Caco-2 (cell line): ENCODE data around the gene RNASE12. TPM values are rescaled to one million over a fixed set of nuclear protein-coding genes. Genes with fewer than 3 reads are reported as not detected.

Experiments
- BruUV-seq: library from RNA; stranded (reverse); fragments of 400-500 nt; replicated peaks from 2 replicates; lab custom pipeline; 2021; lab: Mats Ljungman, UMichigan
- CTCF ChIA-PET: fragments of 300-600 bp; sonication (Branson Sonifier 250); formaldehyde crosslinking; loops from one replicate; lab custom pipeline; 2022; ENCODE audit warnings: antibody characterized with exemption; lab: Charles Lee
- POLR2A ChIA-PET: fragments of 300-600 bp; sonication (Branson Sonifier 250); formaldehyde crosslinking; loops from one replicate; lab custom pipeline; 2022; ENCODE audit warnings: antibody characterized with exemption; lab: Charles Lee
- DNase-seq, 2 experiments: peaks; one replicate each; pipeline versions ENCODE4 v3.0.0 to v3.0.0-alpha.2; 2020 to 2022
- H3K27me3 ChIP-seq: replicated peaks from 2 replicates; pipeline ENCODE4 v1.6.0; 2011; ENCODE audit warnings: low read length; ENCODE audit not compliant: control insufficient read depth, insufficient read depth
- H3K36me3 ChIP-seq: 2 replicates; pipeline ENCODE4 v1.5.1; 2011; ENCODE audit warnings: low read length; ENCODE audit not compliant: control insufficient read depth, insufficient read depth
- H3K4me1 ChIP-seq: fragments of 250-450 bp; sonication (Bioruptor Pico); 2 replicates; pipeline ENCODE4 v1.5.1; 2020; ENCODE audit warnings: mild to moderate bottlenecking
- H3K4me3 ChIP-seq: 2 replicates; pipeline ENCODE4 v1.5.1; 2011; ENCODE audit warnings: low read depth, mild to moderate bottlenecking, control low read depth, low read length
- H3K9me3 ChIP-seq: fragments of 250-450 bp; sonication (Bioruptor Pico); 2 replicates; pipeline ENCODE4 v1.5.1; 2020; ENCODE audit warnings: mild to moderate bottlenecking, moderate library complexity
- H3K27ac Mint-ChIP-seq: one replicate; pipeline ENCODE4 v1.8.0; 2022; ENCODE audit warnings: mixed read lengths; ENCODE audit not compliant: unreplicated experiment
- H3K27me3 Mint-ChIP-seq: one replicate; pipeline ENCODE4 v1.8.0; 2022; ENCODE audit warnings: mixed read lengths; ENCODE audit not compliant: insufficient read depth, unreplicated experiment
- H3K36me3 Mint-ChIP-seq: one replicate; pipeline ENCODE4 v1.8.0; 2022; ENCODE audit warnings: mild to moderate bottlenecking, mixed read lengths; ENCODE audit not compliant: insufficient read depth, unreplicated experiment
- H3K4me1 Mint-ChIP-seq: one replicate; pipeline ENCODE4 v1.8.0; 2022; ENCODE audit warnings: low read depth, mixed read lengths; ENCODE audit not compliant: unreplicated experiment
- H3K4me3 Mint-ChIP-seq: one replicate; pipeline ENCODE4 v1.8.0; 2022; ENCODE audit warnings: mild to moderate bottlenecking, moderate library complexity, mixed read lengths; ENCODE audit not compliant: unreplicated experiment
- H3K9me3 Mint-ChIP-seq: one replicate; pipeline ENCODE4 v1.8.0; 2022; ENCODE audit warnings: mixed read lengths; ENCODE audit not compliant: unreplicated experiment
- CTCF ChIP-seq, 2 experiments: fragments of 200-600 bp in 1 of 2; IDR thresholded peaks; 1 replicate in 1 of 2; 2 replicates in 1 of 2; pipeline versions ENCODE4 v1.5.1 to v1.8.0; 2011 to 2022; ENCODE audit warnings: antibody characterized with exemption in 1 of 2, control low read depth in 1 of 2, inconsistent platforms in 1 of 2, low read depth in 1 of 2, low read length in 1 of 2, mild to moderate bottlenecking in 1 of 2, moderate library complexity in 1 of 2; ENCODE audit not compliant: insufficient read depth in 1 of 2, severe bottlenecking in 1 of 2, unreplicated experiment in 1 of 2
- intact Hi-C: fragments of 100-400 bp; cut with micrococcal nuclease; formaldehyde crosslinking; loops from one replicate; pipeline ENCODE4 v1.10.0; 2022; ENCODE audit not compliant: unreplicated experiment
- total RNA-seq: library from RNA; stranded (reverse); gene quantifications from 2 replicates; pipeline ENCODE4 v1.2.3, GENCODE V29; 2022

The RNASE12 gene
- total RNA-seq, 1 experiment from 2014 or later: not detected

- BruUV-seq: no TSS peak
- H3K27ac Mint-ChIP-seq: no peak overlapping the region
- CTCF ChIA-PET: interaction anchor here (0.6 to 2.5 kb wide), 8 partner anchors 19 to 266 kb away, joined by 3 to 8 read pairs (median 4); partner anchors contain the start of genes PARP2 and RNASE12
- no peaks in the 10 kb centered on the region for H3K9me3 Mint-ChIP-seq
- H3K27me3 Mint-ChIP-seq: no peaks in the 10 kb centered on the region
- Histone ChIP-seq H3K9me3 (no peaks in the 10 kb centered on the region), H3K4me1 (no peaks in the 10 kb centered on the region), H3K4me3 (peak overlapping the region; percentile 96), H3K27me3 (no peaks in the 10 kb centered on the region), H3K36me3 (no peaks in the 10 kb centered on the region)
- intact Hi-C loops: loop anchor here (1.0 kb wide), 4 partner anchors 148 to 282 kb away; partner anchors contain the start of genes APEX1 and PIP4P1
- H3K4me1 Mint-ChIP-seq: peaks cover 6% of the 10 kb centered on the region
- POLR2A ChIA-PET: no interaction called here
- TF ChIP-seq CTCF (IDR thresholded peaks at IDR 0.05; ENCODE audit: insufficient read depth in 1 of 2, low read depth in 1 of 2, low read length in 1 of 2, severe bottlenecking in 1 of 2, unreplicated experiment in 1 of 2): peak; percentile 93 to 98
- DNase-seq: peak; percentile 71 to 82
- H3K4me3 Mint-ChIP-seq: no peak overlapping the region
- H3K36me3 Mint-ChIP-seq: no peaks in the 10 kb centered on the region
These were observed 18.2 kb upstream of the RNASE12 start for GRCh38 chr14:20609215-20610001.

- H3K9me3 Mint-ChIP-seq: no peaks in the 10 kb centered on the region
- no peaks in the 10 kb centered on the region for H3K27me3 Mint-ChIP-seq
- no peak for DNase-seq
- peaks cover 6% of the 10 kb centered on the region for H3K4me1 Mint-ChIP-seq
- H3K36me3 Mint-ChIP-seq: no peaks in the 10 kb centered on the region
- intact Hi-C loops: loop anchor here (1.0 kb wide), 4 partner anchors 147 to 281 kb away; partner anchors contain the start of genes APEX1 and PIP4P1
- no peaks in the 10 kb centered on the region for H3K9me3 ChIP-seq
- H3K4me1 ChIP-seq: no peaks in the 10 kb centered on the region
- no peaks in the 10 kb centered on the region for H3K36me3 ChIP-seq
- TF ChIP-seq CTCF (IDR thresholded peaks at IDR 0.05; ENCODE audit: insufficient read depth in 1 of 2, low read depth in 1 of 2, low read length in 1 of 2, severe bottlenecking in 1 of 2, unreplicated experiment in 1 of 2): no peak
- H3K27ac Mint-ChIP-seq: no peak overlapping the region
- POLR2A ChIA-PET: no interaction called here
- BruUV-seq: no TSS peak
- CTCF ChIA-PET: interaction anchor here (0.6 to 2.5 kb wide), 3 partner anchors 57 to 82 kb away, joined by 3 to 7 read pairs (median 7); no protein-coding TSS in a partner anchor
- H3K4me3 Mint-ChIP-seq: peak overlapping the region; percentile 48
- no peaks in the 10 kb centered on the region for H3K27me3 ChIP-seq
- H3K4me3 ChIP-seq: no peak overlapping the region
These were observed 17.4 kb upstream of the RNASE12 start for GRCh38 chr14:20608383-20609110.

- no peak overlapping the region for H3K4me3 ChIP-seq
- no peaks in the 10 kb centered on the region for H3K9me3 ChIP-seq
- POLR2A ChIA-PET: no interaction called here
- H3K27ac Mint-ChIP-seq: no peak overlapping the region
- CTCF ChIA-PET: interaction anchor here (0.6 kb wide), 1 partner anchor 12 kb away, joined by 3 read pairs; no protein-coding TSS in a partner anchor
- no peaks in the 10 kb centered on the region for H3K27me3 Mint-ChIP-seq
- H3K4me3 Mint-ChIP-seq: no peak overlapping the region
- DNase-seq: no peak
- no peaks in the 10 kb centered on the region for H3K36me3 Mint-ChIP-seq
- H3K4me1 ChIP-seq: no peaks in the 10 kb centered on the region
- TF ChIP-seq CTCF (IDR thresholded peaks at IDR 0.05; ENCODE audit: insufficient read depth in 1 of 2, low read depth in 1 of 2, low read length in 1 of 2, severe bottlenecking in 1 of 2, unreplicated experiment in 1 of 2): no peak
- peaks cover 6% of the 10 kb centered on the region for H3K4me1 Mint-ChIP-seq
- BruUV-seq: no TSS peak
- no peaks in the 10 kb centered on the region for H3K9me3 Mint-ChIP-seq
- intact Hi-C loops: loop anchor here (2.0 kb wide), 1 partner anchor 195 kb away; the partner anchor contains the start of gene TEP1
- no peaks in the 10 kb centered on the region for H3K36me3 ChIP-seq
- no peaks in the 10 kb centered on the region for H3K27me3 ChIP-seq
These were observed 16.4 kb upstream of the RNASE12 start for GRCh38 chr14:20607617-20608016.
